ENCODE measurements around the gene SLC48A1.
A peak's percentile ranks its signal among the peaks of the same experiment; 100 is the strongest.

The SLC48A1 gene

GRCh38 chr12:47787596-47788319 is 14.7 kb downstream of the SLC48A1 start:
- Mint-ChIP-seq H3K36me3 (ENCODE audit: insufficient read depth) (peaks cover 40% of the 10 kb centered on the region), H3K27me3 (no peaks in the 10 kb centered on the region)
- no peak for ATAC-seq (replicated peaks; ENCODE audit: extremely low read depth, poor library complexity, severe bottlenecking)

DNA sequence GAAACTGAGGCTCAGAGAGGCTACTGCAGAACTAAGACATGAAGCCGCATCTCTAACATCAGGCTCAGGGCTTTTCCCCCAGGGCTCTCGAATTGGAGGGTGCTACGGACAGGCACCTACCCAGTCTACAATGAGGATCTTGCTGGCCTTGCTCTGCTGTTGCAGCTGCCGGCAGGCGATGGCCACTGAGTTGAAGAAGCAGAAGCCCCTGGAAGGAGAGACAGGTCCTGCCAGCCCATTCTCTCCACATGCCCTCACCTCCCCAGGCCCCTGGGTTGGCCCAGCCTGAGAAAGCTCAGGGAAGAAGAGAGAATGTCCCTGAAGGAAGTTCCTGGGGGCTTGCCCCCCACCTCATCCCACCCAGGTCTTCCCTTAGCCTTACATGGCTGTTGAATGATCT is 16.1 kb downstream of the SLC48A1 start:
- ATAC-seq (replicated peaks; ENCODE audit: extremely low read depth, poor library complexity, severe bottlenecking) (no peak), DNase-seq (ENCODE audit: low spot score in 2 of 2) (no peak)
- H3K36me3 Mint-ChIP-seq (ENCODE audit: insufficient read depth) = peaks cover 49% of the 10 kb centered on the region
- no peaks in the 10 kb centered on the region for H3K27me3 Mint-ChIP-seq
- peak overlapping the region; percentile 49 for H3K27ac Mint-ChIP-seq (ENCODE audit: low read depth)
- H3K9me3 Mint-ChIP-seq = no peaks in the 10 kb centered on the region
- H3K4me3 Mint-ChIP-seq = no peak overlapping the region
- H3K4me1 Mint-ChIP-seq = no peaks in the 10 kb centered on the region

More at GRCh38 chr12:47787596-47788319, 14.7 kb downstream of the SLC48A1 start:
- no peaks in the 10 kb centered on the region for H3K4me1 Mint-ChIP-seq
- H3K4me3 Mint-ChIP-seq = no peak overlapping the region
- no peak for DNase-seq (ENCODE audit: low spot score in 2 of 2)
- no peak overlapping the region for H3K27ac Mint-ChIP-seq (ENCODE audit: low read depth)
- no peaks in the 10 kb centered on the region for H3K9me3 Mint-ChIP-seq

DNA sequence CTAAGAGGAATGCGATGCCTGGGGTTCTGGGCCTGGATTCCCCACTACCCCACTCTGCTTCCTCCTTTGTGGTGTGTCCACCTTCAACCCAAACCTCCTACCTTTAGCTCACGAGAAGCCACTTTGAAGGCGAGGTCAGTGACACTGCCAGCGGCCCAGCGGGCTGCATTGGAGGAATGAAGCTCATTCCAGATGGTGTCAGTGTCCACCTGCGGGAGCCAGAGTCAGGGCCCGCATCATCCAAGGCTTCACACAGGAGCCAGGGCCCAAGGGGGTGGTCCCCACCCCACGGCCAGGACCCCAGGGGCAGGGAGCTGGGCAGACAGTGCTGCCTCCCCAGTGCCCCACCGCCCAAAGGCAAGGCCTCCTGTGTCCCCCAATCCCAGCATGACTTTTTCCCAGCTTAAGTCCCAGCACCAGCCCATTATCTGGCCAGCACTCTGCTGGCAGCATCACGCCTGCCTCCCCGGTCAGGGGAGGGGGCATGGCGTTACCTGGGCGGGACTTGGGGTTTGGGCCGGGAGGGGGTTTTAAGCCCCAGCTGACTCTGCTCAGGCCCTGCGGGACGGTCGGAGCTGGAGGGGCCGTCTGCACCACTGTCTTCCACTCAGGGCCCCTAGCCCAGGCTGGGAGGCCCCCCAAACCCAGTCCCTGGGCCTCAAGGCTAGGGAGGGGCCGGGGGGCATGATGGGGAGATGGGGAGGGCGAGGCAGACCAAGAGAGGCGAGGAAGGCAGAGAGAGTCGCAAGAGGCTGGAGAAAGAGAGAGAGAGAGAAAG is 16.9 kb downstream of the SLC48A1 start:
- Mint-ChIP-seq H3K9me3 (no peaks in the 10 kb centered on the region), H3K4me1 (no peaks in the 10 kb centered on the region), H3K36me3 (ENCODE audit: insufficient read depth) (peaks cover 53% of the 10 kb centered on the region), H3K4me3 (no peak overlapping the region), H3K27me3 (no peaks in the 10 kb centered on the region), H3K27ac (ENCODE audit: low read depth) (peak overlapping the region; percentile 49)
- ATAC-seq (replicated peaks; ENCODE audit: extremely low read depth, poor library complexity, severe bottlenecking) = no peak
- DNase-seq (ENCODE audit: low spot score in 2 of 2) = no peak

GRCh38 chr12:47790676-47791350 is 17.8 kb downstream of the SLC48A1 start:
- no peak for ATAC-seq (replicated peaks; ENCODE audit: extremely low read depth, poor library complexity, severe bottlenecking)
- Mint-ChIP-seq H3K36me3 (ENCODE audit: insufficient read depth) (peaks cover 45% of the 10 kb centered on the region), H3K9me3 (no peaks in the 10 kb centered on the region), H3K27me3 (no peaks in the 10 kb centered on the region), H3K4me1 (no peaks in the 10 kb centered on the region), H3K27ac (ENCODE audit: low read depth) (no peak overlapping the region), H3K4me3 (no peak overlapping the region)
- DNase-seq (ENCODE audit: low spot score in 2 of 2) = no peak

DNA sequence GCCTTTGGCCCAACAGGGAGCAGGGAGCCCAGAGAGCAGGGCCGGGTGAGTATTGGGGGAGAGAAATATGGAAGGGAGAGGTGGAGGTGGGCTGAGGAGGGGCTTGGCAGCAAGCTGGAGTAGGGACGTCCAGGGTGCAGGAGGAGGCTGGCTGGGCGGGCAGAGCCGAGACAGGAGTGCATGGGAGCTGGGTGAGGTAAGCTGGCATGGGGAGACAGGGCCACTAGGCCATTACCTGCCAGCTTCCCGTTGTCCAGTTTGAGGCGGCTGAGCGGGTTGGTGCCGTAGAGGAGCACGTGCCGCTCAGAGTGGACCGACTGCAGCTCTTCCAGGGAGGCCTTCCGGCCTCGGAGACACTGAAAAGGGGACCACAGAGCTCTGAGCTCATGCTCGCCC is 18.3 kb downstream of the SLC48A1 start:
- no peak overlapping the region for H3K27ac Mint-ChIP-seq (ENCODE audit: low read depth)
- no peaks in the 10 kb centered on the region for H3K27me3 Mint-ChIP-seq
- peaks cover 47% of the 10 kb centered on the region for H3K36me3 Mint-ChIP-seq (ENCODE audit: insufficient read depth)
- no peaks in the 10 kb centered on the region for H3K9me3 Mint-ChIP-seq
- ATAC-seq (replicated peaks; ENCODE audit: extremely low read depth, poor library complexity, severe bottlenecking) (no peak), DNase-seq (ENCODE audit: low spot score in 2 of 2) (no peak)
- no peak overlapping the region for H3K4me3 Mint-ChIP-seq
- H3K4me1 Mint-ChIP-seq = no peaks in the 10 kb centered on the region

GRCh38 chr12:47791874-47792273 is 18.8 kb downstream of the SLC48A1 start:
- ATAC-seq (replicated peaks; ENCODE audit: extremely low read depth, poor library complexity, severe bottlenecking) (no peak), DNase-seq (ENCODE audit: low spot score in 2 of 2) (no peak)
- Mint-ChIP-seq H3K36me3 (ENCODE audit: insufficient read depth) (peaks cover 42% of the 10 kb centered on the region), H3K9me3 (no peaks in the 10 kb centered on the region), H3K27me3 (no peaks in the 10 kb centered on the region), H3K4me1 (no peaks in the 10 kb centered on the region), H3K4me3 (no peak overlapping the region), H3K27ac (ENCODE audit: low read depth) (no peak overlapping the region)

- Mint-ChIP-seq H3K36me3 (ENCODE audit: insufficient read depth) (peaks cover 41% of the 10 kb centered on the region), H3K4me3 (no peak overlapping the region), H3K27ac (ENCODE audit: low read depth) (peak overlapping the region; percentile 70), H3K9me3 (no peaks in the 10 kb centered on the region), H3K4me1 (peaks cover 6% of the 10 kb centered on the region), H3K27me3 (no peaks in the 10 kb centered on the region)
- DNase-seq (ENCODE audit: low spot score in 2 of 2) (no peak), ATAC-seq (replicated peaks; ENCODE audit: extremely low read depth, poor library complexity, severe bottlenecking) (no peak)
Observed at GRCh38 chr12:47793015-47793681, 20.1 kb downstream of the SLC48A1 start.

GRCh38 chr12:47794679-47795078 is 21.6 kb downstream of the SLC48A1 start:
- peaks cover 34% of the 10 kb centered on the region for H3K36me3 Mint-ChIP-seq (ENCODE audit: insufficient read depth)
- no peaks in the 10 kb centered on the region for H3K27me3 Mint-ChIP-seq
- peaks cover 10% of the 10 kb centered on the region for H3K4me1 Mint-ChIP-seq
- H3K9me3 Mint-ChIP-seq = no peaks in the 10 kb centered on the region
- no peak for ATAC-seq (replicated peaks; ENCODE audit: extremely low read depth, poor library complexity, severe bottlenecking)
- H3K4me3 Mint-ChIP-seq = no peak overlapping the region
- DNase-seq (ENCODE audit: low spot score in 2 of 2) = no peak
- no peak overlapping the region for H3K27ac Mint-ChIP-seq (ENCODE audit: low read depth)

- peaks cover 12% of the 10 kb centered on the region for H3K4me1 Mint-ChIP-seq
- H3K27me3 Mint-ChIP-seq = no peaks in the 10 kb centered on the region
- no peak overlapping the region for H3K27ac Mint-ChIP-seq (ENCODE audit: low read depth)
- H3K9me3 Mint-ChIP-seq = no peaks in the 10 kb centered on the region
- ATAC-seq (replicated peaks; ENCODE audit: extremely low read depth, poor library complexity, severe bottlenecking) (no peak), DNase-seq (ENCODE audit: low spot score in 2 of 2) (no peak)
- peaks cover 32% of the 10 kb centered on the region for H3K36me3 Mint-ChIP-seq (ENCODE audit: insufficient read depth)
- H3K4me3 Mint-ChIP-seq = no peak overlapping the region
Observed at GRCh38 chr12:47795121-47795813, 22.2 kb downstream of the SLC48A1 start.

GRCh38 chr12:47795814-47796411 is 22.9 kb downstream of the SLC48A1 start:
- H3K4me3 Mint-ChIP-seq = no peak overlapping the region
- no peaks in the 10 kb centered on the region for H3K9me3 Mint-ChIP-seq
- no peaks in the 10 kb centered on the region for H3K27me3 Mint-ChIP-seq
- peaks cover 29% of the 10 kb centered on the region for H3K36me3 Mint-ChIP-seq (ENCODE audit: insufficient read depth)
- H3K4me1 Mint-ChIP-seq = peaks cover 17% of the 10 kb centered on the region
- ATAC-seq (replicated peaks; ENCODE audit: extremely low read depth, poor library complexity, severe bottlenecking) (no peak), DNase-seq (ENCODE audit: low spot score in 2 of 2) (no peak)
- no peak overlapping the region for H3K27ac Mint-ChIP-seq (ENCODE audit: low read depth)

DNA sequence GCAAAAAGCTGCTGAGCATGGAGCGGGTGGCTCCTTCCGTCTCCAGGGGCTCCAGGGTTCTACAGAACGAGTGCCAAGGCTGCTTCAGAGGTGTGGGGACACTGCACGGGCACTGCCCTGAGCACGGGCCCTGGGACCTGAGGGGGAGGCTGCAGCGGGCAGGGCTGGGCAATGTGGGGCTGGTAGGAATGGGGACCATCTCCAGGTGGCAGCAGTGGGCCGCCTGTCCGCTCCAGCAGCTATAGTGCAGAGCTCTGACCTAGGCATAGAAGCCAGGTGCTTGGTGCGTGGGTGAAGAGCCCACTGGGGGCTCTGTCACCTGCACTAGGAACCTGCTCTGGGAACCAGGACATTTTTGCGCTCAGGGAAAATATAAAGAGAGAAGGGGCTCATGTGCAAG is 24.4 kb downstream of the SLC48A1 start:
- no peaks in the 10 kb centered on the region for H3K27me3 Mint-ChIP-seq
- DNase-seq (ENCODE audit: low spot score in 2 of 2) (no peak), ATAC-seq (replicated peaks; ENCODE audit: extremely low read depth, poor library complexity, severe bottlenecking) (peak; percentile 77)
- no peak overlapping the region for H3K4me3 Mint-ChIP-seq
- H3K9me3 Mint-ChIP-seq = no peaks in the 10 kb centered on the region
- H3K27ac Mint-ChIP-seq (ENCODE audit: low read depth) = peak overlapping the region; percentile 84
- peaks cover 32% of the 10 kb centered on the region for H3K4me1 Mint-ChIP-seq
- peaks cover 24% of the 10 kb centered on the region for H3K36me3 Mint-ChIP-seq (ENCODE audit: insufficient read depth)
